H1 (cell line): ENCODE data around the gene FADS2. TPM values are rescaled to one million over a fixed set of nuclear protein-coding genes. Genes with fewer than 3 reads are reported as not detected.

Experiments used
- CTCF ChIA-PET: fragments of 300-600 bp; sonication (Branson Sonifier 250); formaldehyde crosslinking; loops from one replicate; lab custom pipeline; 2021; ENCODE audit not compliant: partially characterized antibody; lab: Charles Lee
- POLR2A ChIA-PET: fragments of 300-600 bp; sonication (Branson Sonifier 250); formaldehyde crosslinking; loops from one replicate; lab custom pipeline; 2021; ENCODE audit warnings: inconsistent platforms; ENCODE audit not compliant: partially characterized antibody; lab: Charles Lee
- DNase-seq, 2 experiments: peaks; one replicate each; pipeline versions ENCODE4 v3.0.0 to v3.0.0-alpha.2; 2010 to 2022; ENCODE audit warnings: low spot score in 2 of 2, low read depth in 1 of 2, mixed read lengths in 1 of 2
- FAIRE-seq: peaks from 2 replicates; lab custom pipeline; 2011; peaks lifted over from hg19 to GRCh38; lab: Jason Lieb, UNC
- H2AFZ ChIP-seq: 2 replicates; pipeline ENCODE4 v1.8.1; 2012; ENCODE audit warnings: low read length, inconsistent platforms
- H2AK5ac ChIP-seq: 2 replicates; pipeline ENCODE4 v1.6.1; 2013; ENCODE audit warnings: low read depth, low read length
- H2BK120ac ChIP-seq: replicated peaks from 2 replicates; pipeline ENCODE3; 2013; ENCODE audit warnings: low read depth, low read length, inconsistent platforms
- H2BK12ac ChIP-seq: 2 replicates; pipeline ENCODE4 v1.6.1; 2013; ENCODE audit warnings: low read depth, low read length
- H2BK15ac ChIP-seq: 2 replicates; pipeline ENCODE4 v1.6.1; 2013; ENCODE audit warnings: low read length
- H2BK20ac ChIP-seq: 2 replicates; pipeline ENCODE4 v1.6.1; 2013; ENCODE audit warnings: low read length
- H2BK5ac ChIP-seq: 2 replicates; pipeline ENCODE4 v1.6.1; 2013; ENCODE audit warnings: low read depth, low read length
- H3K14ac ChIP-seq: 2 replicates; pipeline ENCODE4 v1.6.1; 2013; ENCODE audit warnings: inconsistent platforms; ENCODE audit not compliant: insufficient read length
- H3K18ac ChIP-seq: 2 replicates; pipeline ENCODE4 v1.6.1; 2013; ENCODE audit warnings: low read length; ENCODE audit errors: extremely low read depth
- H3K23ac ChIP-seq: 2 replicates; pipeline ENCODE4 v1.6.1; 2013; ENCODE audit warnings: inconsistent platforms; ENCODE audit not compliant: insufficient read length
- H3K23me2 ChIP-seq: 2 replicates; pipeline ENCODE4 v1.6.1; 2013; ENCODE audit warnings: low read depth, low read length
- H3K27ac ChIP-seq: 2 replicates; pipeline ENCODE4 v1.6.1; 2011; ENCODE audit warnings: low read depth, low read length, inconsistent platforms
- H3K27me3 ChIP-seq, 4 experiments: replicated peaks in 1 of 4; 1 replicate in 1 of 4; 2 replicates in 3 of 4; pipeline versions ENCODE4 v1.6.1 to v1.8.1; 2011 to 2013; ENCODE audit warnings: low read length in 3 of 4, mild to moderate bottlenecking in 3 of 4, inconsistent platforms in 2 of 4, mixed read lengths in 2 of 4, moderate library complexity in 1 of 4; ENCODE audit not compliant: control insufficient read depth in 3 of 4, insufficient read depth in 3 of 4; ENCODE audit errors: extremely low read depth in 1 of 4
- H3K36me3 ChIP-seq, 4 experiments: 2 replicates each; pipeline versions ENCODE4 v1.6.1 to v1.8.1; 2011 to 2013; ENCODE audit warnings: mild to moderate bottlenecking in 4 of 4, low read length in 3 of 4, moderate library complexity in 2 of 4, control low read depth in 1 of 4, inconsistent platforms in 1 of 4; ENCODE audit not compliant: insufficient read depth in 4 of 4, control insufficient read depth in 2 of 4
- H3K4ac ChIP-seq: replicated peaks from 2 replicates; pipeline ENCODE3; 2013; ENCODE audit warnings: low read length, low read depth, mixed read lengths, inconsistent platforms; ENCODE audit not compliant: insufficient read length
- H3K4me1 ChIP-seq, 4 experiments: replicated peaks in 1 of 4; 1 replicate in 1 of 4; 2 replicates in 3 of 4; pipeline versions ENCODE4 v1.6.1 to v1.8.1; 2011 to 2013; ENCODE audit warnings: low read length in 3 of 4, inconsistent platforms in 2 of 4, mixed read lengths in 1 of 4; ENCODE audit not compliant: insufficient read depth in 4 of 4, control insufficient read depth in 3 of 4
- H3K4me2 ChIP-seq, 2 experiments: 2 replicates each; pipeline versions ENCODE4 v1.6.1 to v1.8.1; 2011 to 2013; ENCODE audit warnings: low read depth in 2 of 2, low read length in 2 of 2, control low read depth in 1 of 2, inconsistent platforms in 1 of 2, mild to moderate bottlenecking in 1 of 2; ENCODE audit not compliant: insufficient read depth in 1 of 2
- H3K4me3 ChIP-seq, 4 experiments: fragments of 200-600, 300-600 bp in 1 of 4; sonication (generic), shearing (Covaris generic), sonication (Bioruptor Twin) in 1 of 4; 2 replicates each; pipeline versions ENCODE4 v1.5.1 to v1.8.1; 2011 to 2016; ENCODE audit warnings: low read length in 4 of 4, low read depth in 3 of 4, control low read depth in 2 of 4, inconsistent platforms in 2 of 4, mild to moderate bottlenecking in 2 of 4, mixed read lengths in 1 of 4, moderate library complexity in 1 of 4; ENCODE audit not compliant: insufficient read depth in 2 of 4; ENCODE audit errors: extremely low read depth in 1 of 4
- H3K56ac ChIP-seq: replicated peaks from 2 replicates; pipeline ENCODE3; 2013; ENCODE audit warnings: low read depth, mild to moderate bottlenecking, mixed read lengths, low read length, inconsistent platforms; ENCODE audit not compliant: insufficient read length
- H3K79me1 ChIP-seq: 2 replicates; pipeline ENCODE4 v1.6.1; 2013; ENCODE audit warnings: low read depth, low read length, control low read depth
- H3K79me2 ChIP-seq, 2 experiments: 2 replicates each; pipeline versions ENCODE4 v1.6.1 to v1.8.1; 2012 to 2013; ENCODE audit warnings: low read length in 2 of 2, mild to moderate bottlenecking in 2 of 2, inconsistent platforms in 1 of 2; ENCODE audit not compliant: insufficient read depth in 2 of 2, control insufficient read depth in 1 of 2
- H3K9ac ChIP-seq, 4 experiments: replicated peaks in 1 of 4; 1 replicate in 1 of 4; 2 replicates in 3 of 4; pipeline versions ENCODE4 v1.6.1 to v1.8.1; 2011 to 2013; ENCODE audit warnings: low read depth in 3 of 4, low read length in 3 of 4, control low read depth in 2 of 4, mild to moderate bottlenecking in 2 of 4, moderate library complexity in 2 of 4, inconsistent platforms in 1 of 4; ENCODE audit errors: extremely low read depth in 1 of 4
- H3K9me3 ChIP-seq, 2 experiments: 2 replicates each; pipeline versions ENCODE4 v1.6.1 to v1.8.1; 2012 to 2013; ENCODE audit warnings: mild to moderate bottlenecking in 2 of 2, moderate library complexity in 2 of 2, control low read depth in 1 of 2, inconsistent platforms in 1 of 2, low read depth in 1 of 2, low read length in 1 of 2, mixed read lengths in 1 of 2; ENCODE audit not compliant: insufficient read depth in 2 of 2
- H4K20me1 ChIP-seq, 2 experiments: replicated peaks in 1 of 2; 2 replicates each; pipeline versions ENCODE3 to v1.8.1; 2011 to 2013; ENCODE audit warnings: inconsistent platforms in 2 of 2, low read length in 2 of 2, mild to moderate bottlenecking in 1 of 2; ENCODE audit not compliant: insufficient read depth in 2 of 2, control insufficient read depth in 1 of 2
- H4K5ac ChIP-seq: 2 replicates; pipeline ENCODE4 v1.6.1; 2013; ENCODE audit warnings: low read length, low read depth, mixed read lengths, inconsistent platforms; ENCODE audit not compliant: insufficient read length
- H4K8ac ChIP-seq: 2 replicates; pipeline ENCODE4 v1.8.0; 2013; ENCODE audit warnings: mild to moderate bottlenecking, moderate library complexity, low read length, inconsistent platforms; ENCODE audit not compliant: insufficient read depth; ENCODE audit errors: extremely low read depth
- H4K91ac ChIP-seq: replicated peaks from 2 replicates; pipeline ENCODE3; 2013; ENCODE audit warnings: low read length, mixed read lengths, inconsistent platforms; ENCODE audit not compliant: insufficient read length
- POU5F1 ChIP-seq: IDR thresholded peaks from 2 replicates; pipeline ENCODE4 v1.6.1; 2011; ENCODE audit warnings: low read depth, mild to moderate bottlenecking, low read length, moderate library complexity
- RAD21 ChIP-seq, 2 experiments: IDR thresholded peaks in 1 of 2; conservative IDR thresholded peaks in 1 of 2; 2 replicates each; pipeline ENCODE4 v1.6.1; 2011; ENCODE audit warnings: low read depth in 2 of 2, low read length in 2 of 2, improper control_type of control experiment in 1 of 2, inconsistent platforms in 1 of 2, mild to moderate bottlenecking in 1 of 2, moderate library complexity in 1 of 2
- WGBS, 2 experiments: shearing (Covaris generic) in 1 of 2; methylation state at CpG; one replicate each; pipeline versions ENCODE4 v1.1.6 to v1.1.7; 2013 to 2015; ENCODE audit warnings: low lambda C conversion rate in 2 of 2, mixed read lengths in 2 of 2, inconsistent platforms in 1 of 2, low coverage in 1 of 2, missing lambda C conversion rate in 1 of 2; ENCODE audit not compliant: insufficient replicate concordance in 2 of 2, insufficient coverage in 1 of 2, insufficient read length in 1 of 2; ENCODE audit errors: extremely low coverage in 1 of 2, missing lambda C conversion rate in 1 of 2; 5-methylcytosine and 5-hydroxymethylcytosine counted together
- polyA plus RNA-seq, 7 experiments: library from polyadenylated mRNA; depleted of rRNA in 3 of 7; stranded (reverse) in 5 of 7; unstranded in 2 of 7; fragments of >200 nt in 5 of 7; fragments of 200-250 nt in 2 of 7; gene quantifications; 1 replicate in 5 of 7; 2 replicates in 1 of 7; 4 replicates in 1 of 7; pipeline versions ENCODE4 v1.2.1 to v1.2.3, GENCODE V29; 2011 to 2013; ENCODE audit warnings: missing spikeins in 2 of 7, mixed read lengths in 2 of 7
- total RNA-seq: library from RNA; stranded (reverse); fragmentation: NEBNext Ultra II Directional; extraction: Animal tissue kit (Norgen Biotek cat#: 25700); gene quantifications from 2 replicates; pipeline ENCODE4 v1.2.1, GENCODE V29; 2021

FADS2 gene
- total and polyA plus RNA-seq, 2 of the 8 experiments (the other 6 are each of a cell fraction or from before 2014, with no cell fraction given), result 499 to 701 TPM

DNA sequence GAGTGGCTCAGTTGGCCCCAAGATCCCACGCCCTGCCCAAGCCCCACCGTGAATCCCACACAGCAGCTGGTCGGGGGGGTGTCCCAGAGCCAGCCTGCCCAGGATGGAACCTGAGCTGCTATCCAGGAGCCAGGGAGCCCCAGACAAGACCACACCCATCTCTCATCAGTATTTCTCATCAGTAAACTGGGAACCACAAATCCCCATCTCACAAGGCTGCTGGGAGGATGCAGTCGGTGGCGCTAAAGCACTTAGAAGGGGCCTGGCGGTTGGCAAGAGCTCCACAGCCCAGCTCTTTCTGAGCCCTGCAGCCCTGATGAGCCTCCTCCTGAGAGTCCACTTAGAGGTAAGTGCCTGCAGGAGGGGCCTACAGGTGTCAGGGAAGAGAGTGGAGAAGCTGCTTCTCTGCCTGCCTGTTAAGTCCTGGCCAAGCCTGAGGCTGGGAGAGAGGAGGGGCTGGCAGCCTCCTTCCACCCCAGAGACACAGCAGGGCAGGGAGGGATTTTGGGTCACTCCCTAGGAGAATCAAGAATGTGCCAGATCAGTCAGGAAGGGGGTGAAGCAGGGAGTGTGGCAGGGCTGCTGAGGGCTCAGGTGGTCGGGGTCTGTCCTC lies 57.2 kb downstream of the FADS2 start:
- ChIA-PET CTCF (interaction anchor here (1.0 to 23.2 kb wide), 7 partner anchors 11 to 223 kb away, joined by 3 to 658 read pairs (median 15); partner anchors contain the start of gene BEST1), POLR2A (interaction anchor here (1.1 to 2.6 kb wide), 7 partner anchors 10 to 83 kb away, joined by 4 to 15 read pairs (median 4); no protein-coding TSS in a partner anchor)
- no peaks in the 10 kb centered on the region for H3K36me3 ChIP-seq

More for the DNA sequence above, 57.2 kb downstream of the FADS2 start:
- no peak overlapping the region for H3K23ac ChIP-seq
- H3K18ac ChIP-seq, result no peak overlapping the region
- H3K4me3 ChIP-seq, result no peak overlapping the region
- no peak overlapping the region for H3K9ac ChIP-seq
- H2BK15ac ChIP-seq, result no peak overlapping the region
- H3K9me3 ChIP-seq, result no peaks in the 10 kb centered on the region
- H2AK5ac ChIP-seq, result 0 out of 2 replicates have a peak overlapping the region, but pooled peaks have one; percentile 28
- no peak overlapping the region for H3K56ac ChIP-seq
- TF ChIP-seq RAD21 (IDR thresholded peaks at IDR 0.05 in 1 of 2, conservative IDR thresholded peaks at IDR 0.05 in 1 of 2; ENCODE audit: low read depth in 2 of 2, low read length in 2 of 2) (0 out of 4 replicates have a peak, but pooled peaks of 1 of the 2 experiments have one; percentile 2), POU5F1 (no peak)
- WGBS, 2 experiments, result 86% methylated on average over 7 of the region's 7 CpGs; no CpG with 5 or more reads in 1 of the 2 experiments
- peaks cover 0 to 15% (median 6%) of the 10 kb centered on the region in 4 experiments; a peak in 5 of 7 replicates for H3K4me1 ChIP-seq
- H3K27me3 ChIP-seq, result no peaks in the 10 kb centered on the region
- H4K20me1 ChIP-seq, result peaks cover 0 to 9% of the 10 kb centered on the region in 2 experiments
- no peak overlapping the region for H2BK12ac ChIP-seq
- no peaks in the 10 kb centered on the region; the same call in 1 of the 2 replicates for H3K23me2 ChIP-seq
- no peak overlapping the region for H3K4ac ChIP-seq
- H2AFZ ChIP-seq, result no peak overlapping the region
- FAIRE-seq (no peak), DNase-seq (peak in 1 of 2 experiments; percentile 45)
- no peak overlapping the region for H4K91ac ChIP-seq
- H3K79me1 ChIP-seq, result no peaks in the 10 kb centered on the region; the same call in 1 of the 2 replicates
- H2BK120ac ChIP-seq, result no peak overlapping the region
- no peak overlapping the region for H3K27ac ChIP-seq
- no peak overlapping the region for H4K5ac ChIP-seq
- no peak overlapping the region for H2BK20ac ChIP-seq
- H3K4me2 ChIP-seq, result no peak overlapping the region
- peak overlapping the region; percentile 23; the same call in 1 of the 2 replicates for H4K8ac ChIP-seq
- H2BK5ac ChIP-seq, result peak overlapping the region; percentile 24; the same call in 1 of the 2 replicates
- H3K14ac ChIP-seq, result no peak overlapping the region
- H3K79me2 ChIP-seq, result peaks cover 0 to 2% of the 10 kb centered on the region in 2 experiments; a peak in 1 of 4 replicates
